SK-N-SH (cell line): Measurements from ENCODE around the gene FAM3B. TPM values are rescaled to one million over a fixed set of nuclear protein-coding genes. Genes with fewer than 3 reads are reported as not detected.

Experiments used
- CTCF ChIA-PET: fragments of 300-600, 350-600 bp; formaldehyde crosslinking; extraction: SDS; loops from one replicate; lab custom pipeline; 2021; lab: Yijun Ruan, JAX
- POLR2A ChIA-PET: fragments of 350-600 bp; sonication (Branson Sonifier 250); formaldehyde crosslinking; extraction: SDS; loops from one replicate; lab custom pipeline; 2020; ENCODE audit warnings: antibody characterized with exemption, inconsistent platforms; lab: Yijun Ruan, JAX
- DNase-seq: peaks from one replicate; pipeline ENCODE4 v3.0.0; 2012
- H2AFZ ChIP-seq: fragments of 200-600 bp; sonication (generic); 2 replicates; pipeline ENCODE4 v1.8.1; 2016; ENCODE audit warnings: antibody characterized with exemption, mild to moderate bottlenecking, low read depth
- H3F3A ChIP-seq: fragments of 200-600 bp; sonication (generic); replicated peaks from 2 replicates; pipeline ENCODE3; 2016; ENCODE audit warnings: antibody characterized with exemption, mild to moderate bottlenecking; ENCODE audit not compliant: insufficient read depth
- H3K27ac ChIP-seq, 2 experiments: fragments of 200-500 bp in 1 of 2; fragments of 200-600 bp in 1 of 2; sonication (Bioruptor generic) in 1 of 2; sonication (generic), shearing (Covaris generic) in 1 of 2; 2 replicates each; pipeline versions ENCODE4 v1.5.1 to v1.6.1; 2014 to 2016; ENCODE audit warnings: low read depth in 2 of 2, inconsistent platforms in 1 of 2, low read length in 1 of 2, mild to moderate bottlenecking in 1 of 2, mixed read lengths in 1 of 2
- H3K27me3 ChIP-seq: fragments of 200-600 bp; sonication (generic), shearing (Covaris generic); 2 replicates; pipeline ENCODE4 v1.6.1; 2016; ENCODE audit warnings: mixed run types; ENCODE audit not compliant: insufficient read depth
- H3K36me3 ChIP-seq, 2 experiments: fragments of 200-500 bp in 1 of 2; fragments of 200-600 bp in 1 of 2; sonication (Bioruptor generic) in 1 of 2; sonication (generic) in 1 of 2; replicated peaks in 1 of 2; 2 replicates each; pipeline versions ENCODE3 to v1.5.1; 2014 to 2016; ENCODE audit warnings: low read length in 1 of 2, mild to moderate bottlenecking in 1 of 2; ENCODE audit not compliant: insufficient read depth in 2 of 2, control insufficient read depth in 1 of 2
- H3K4me1 ChIP-seq, 2 experiments: fragments of 200-500 bp in 1 of 2; fragments of 200-600 bp in 1 of 2; sonication (Bioruptor generic) in 1 of 2; sonication (generic), shearing (Covaris generic) in 1 of 2; 2 replicates each; pipeline versions ENCODE4 v1.5.1 to v1.6.1; 2014 to 2016; ENCODE audit warnings: low read depth in 1 of 2, low read length in 1 of 2, mixed run types in 1 of 2; ENCODE audit not compliant: insufficient read depth in 2 of 2, control insufficient read depth in 1 of 2
- H3K4me2 ChIP-seq: fragments of 200-600 bp; sonication (generic), shearing (Covaris generic); 2 replicates; pipeline ENCODE4 v1.6.1; 2017; ENCODE audit warnings: mixed run types
- H3K4me3 ChIP-seq, 2 experiments: fragments of 200-500 bp in 1 of 2; fragments of 200-600 bp in 1 of 2; sonication (Bioruptor generic) in 1 of 2; sonication (generic), shearing (Covaris generic) in 1 of 2; 2 replicates each; pipeline versions ENCODE4 v1.5.1 to v1.8.1; 2014 to 2016; ENCODE audit warnings: low read depth in 2 of 2, inconsistent platforms in 1 of 2, low read length in 1 of 2, mild to moderate bottlenecking in 1 of 2, mixed read lengths in 1 of 2, moderate library complexity in 1 of 2
- H3K79me2 ChIP-seq: fragments of 200-600 bp; sonication (generic); 2 replicates; pipeline ENCODE4 v1.8.1; 2017; ENCODE audit warnings: mild to moderate bottlenecking; ENCODE audit not compliant: insufficient read depth
- H3K9ac ChIP-seq: fragments of 200-600 bp; sonication (generic); 2 replicates; pipeline ENCODE4 v1.6.1; 2017; ENCODE audit warnings: mixed run types
- H3K9me2 ChIP-seq: fragments of 200-600 bp; sonication (generic); 2 replicates; pipeline ENCODE4 v1.6.1; 2017; ENCODE audit warnings: mixed run types
- H3K9me3 ChIP-seq: fragments of 200-600 bp; sonication (generic); 2 replicates; pipeline ENCODE4 v1.6.1; 2017; ENCODE audit warnings: mixed run types, mild to moderate bottlenecking, moderate library complexity
- H4K20me1 ChIP-seq: fragments of 200-600 bp; sonication (generic); 2 replicates; pipeline ENCODE4 v1.6.1; 2017; ENCODE audit warnings: mild to moderate bottlenecking, mixed run types; ENCODE audit not compliant: insufficient read depth
- CHD2 ChIP-seq: fragments of 150-350 bp; IDR thresholded peaks from 2 replicates; pipeline ENCODE4 v1.6.1; 2018; ENCODE audit warnings: low read length; ENCODE audit not compliant: partially characterized antibody
- FOSL2 ChIP-seq: IDR thresholded peaks from 2 replicates; pipeline ENCODE4 v1.4.0; 2012; ENCODE audit warnings: low read depth, mild to moderate bottlenecking, moderate library complexity, borderline replicate concordance
- NRF1 ChIP-seq: IDR thresholded peaks from 2 replicates; pipeline ENCODE4 v1.6.1; 2012; ENCODE audit warnings: low read depth, mild to moderate bottlenecking, low read length
- POLR2AphosphoS5 ChIP-seq: IDR thresholded peaks from 2 replicates; pipeline ENCODE4 v1.6.1; 2012; ENCODE audit warnings: low read depth, low read length
- RAD21 ChIP-seq: IDR thresholded peaks from 2 replicates; pipeline ENCODE4 v1.6.1; 2012; ENCODE audit warnings: mild to moderate bottlenecking, low read length
- RFX5 ChIP-seq: IDR thresholded peaks from 2 replicates; pipeline ENCODE4 v1.6.1; 2012; ENCODE audit warnings: mild to moderate bottlenecking, improper control_type of control experiment, low read length
- SMC3 ChIP-seq: IDR thresholded peaks from 2 replicates; pipeline ENCODE4 v1.6.1; 2012; ENCODE audit warnings: low read depth, low read length, improper control_type of control experiment
- TEAD4 ChIP-seq: IDR thresholded peaks from 2 replicates; pipeline ENCODE4 v1.4.0; 2012; ENCODE audit warnings: mild to moderate bottlenecking, borderline replicate concordance; ENCODE audit not compliant: insufficient read depth
- WGBS: methylation state at CpG from one replicate; pipeline ENCODE4 v1.1.6; 2017; ENCODE audit warnings: low lambda C conversion rate; 5-methylcytosine and 5-hydroxymethylcytosine counted together
- polyA plus RNA-seq, 3 experiments: library from polyadenylated mRNA; depleted of rRNA; stranded (reverse); fragments of >200 nt; gene quantifications; 2 replicates each; pipeline ENCODE4 v1.2.3, GENCODE V29; 2012
- TF ChIP-seq, protein P1 (sequence below): fragments of 200-600 bp; sonication (generic); IDR thresholded peaks from 2 replicates; pipeline ENCODE4 v1.6.1; 2017; ENCODE audit warnings: antibody characterized with exemption, mild to moderate bottlenecking, moderate library complexity

Gene FAM3B
- polyA plus RNA-seq, 1 of the 3 experiments (the other 2 are of a cell fraction), result not detected

DNA sequence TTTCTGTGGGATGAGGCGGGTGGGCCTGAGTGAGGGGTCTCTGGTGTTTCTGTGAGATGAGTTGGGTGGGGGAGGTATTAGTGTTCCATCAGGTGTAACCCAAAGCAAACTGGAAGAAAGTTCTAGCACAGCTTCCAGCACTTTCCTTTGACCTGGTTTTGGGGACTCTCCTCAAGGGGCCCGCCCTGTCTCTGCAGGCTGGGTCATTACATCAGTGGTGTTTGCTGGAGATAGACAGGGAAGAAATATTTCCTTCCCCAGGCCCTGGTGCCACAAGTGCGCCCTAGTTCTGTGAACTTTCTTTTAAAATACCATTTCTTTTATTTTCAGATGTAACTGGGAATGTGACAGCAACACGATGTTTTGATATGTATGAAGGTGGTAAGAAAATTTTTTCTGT is 28.8 kb downstream of the FAM3B start (continued):
- TF ChIP-seq NRF1 (no peak), FOSL2 (no peak), SMC3 (no peak)
- TF ChIP-seq, protein P1, sequence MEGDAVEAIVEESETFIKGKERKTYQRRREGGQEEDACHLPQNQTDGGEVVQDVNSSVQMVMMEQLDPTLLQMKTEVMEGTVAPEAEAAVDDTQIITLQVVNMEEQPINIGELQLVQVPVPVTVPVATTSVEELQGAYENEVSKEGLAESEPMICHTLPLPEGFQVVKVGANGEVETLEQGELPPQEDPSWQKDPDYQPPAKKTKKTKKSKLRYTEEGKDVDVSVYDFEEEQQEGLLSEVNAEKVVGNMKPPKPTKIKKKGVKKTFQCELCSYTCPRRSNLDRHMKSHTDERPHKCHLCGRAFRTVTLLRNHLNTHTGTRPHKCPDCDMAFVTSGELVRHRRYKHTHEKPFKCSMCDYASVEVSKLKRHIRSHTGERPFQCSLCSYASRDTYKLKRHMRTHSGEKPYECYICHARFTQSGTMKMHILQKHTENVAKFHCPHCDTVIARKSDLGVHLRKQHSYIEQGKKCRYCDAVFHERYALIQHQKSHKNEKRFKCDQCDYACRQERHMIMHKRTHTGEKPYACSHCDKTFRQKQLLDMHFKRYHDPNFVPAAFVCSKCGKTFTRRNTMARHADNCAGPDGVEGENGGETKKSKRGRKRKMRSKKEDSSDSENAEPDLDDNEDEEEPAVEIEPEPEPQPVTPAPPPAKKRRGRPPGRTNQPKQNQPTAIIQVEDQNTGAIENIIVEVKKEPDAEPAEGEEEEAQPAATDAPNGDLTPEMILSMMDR, result no peak

- H3F3A ChIP-seq, result no peaks in the 10 kb centered on the region
- H4K20me1 ChIP-seq, result no peaks in the 10 kb centered on the region
- no peak overlapping the region for H2AFZ ChIP-seq
- ChIA-PET CTCF (interaction anchor here (1.4 kb wide), 1 partner anchor 63 kb away, joined by 3 read pairs; no protein-coding TSS in a partner anchor), POLR2A (no interaction called here)
- no peak overlapping the region for H3K9ac ChIP-seq
- TF ChIP-seq TEAD4 (no peak), CHD2 (no peak), NRF1 (no peak)
- DNase-seq, result no peak
- no peaks in the 10 kb centered on the region for H3K9me3 ChIP-seq
- H3K36me3 ChIP-seq, result no peaks in the 10 kb centered on the region
- no peak overlapping the region for H3K4me2 ChIP-seq
- no peaks in the 10 kb centered on the region for H3K4me1 ChIP-seq
- 39% methylated on average over 12 of the region's 13 CpGs for WGBS
- H3K27me3 ChIP-seq, result no peaks in the 10 kb centered on the region
- no peaks in the 10 kb centered on the region for H3K9me2 ChIP-seq
- no peak overlapping the region for H3K27ac ChIP-seq
- H3K4me3 ChIP-seq, result no peak overlapping the region
- no peaks in the 10 kb centered on the region for H3K79me2 ChIP-seq
Measured at GRCh38 chr21:41345934-41346685, 29.5 kb downstream of the FAM3B start.

DNA sequence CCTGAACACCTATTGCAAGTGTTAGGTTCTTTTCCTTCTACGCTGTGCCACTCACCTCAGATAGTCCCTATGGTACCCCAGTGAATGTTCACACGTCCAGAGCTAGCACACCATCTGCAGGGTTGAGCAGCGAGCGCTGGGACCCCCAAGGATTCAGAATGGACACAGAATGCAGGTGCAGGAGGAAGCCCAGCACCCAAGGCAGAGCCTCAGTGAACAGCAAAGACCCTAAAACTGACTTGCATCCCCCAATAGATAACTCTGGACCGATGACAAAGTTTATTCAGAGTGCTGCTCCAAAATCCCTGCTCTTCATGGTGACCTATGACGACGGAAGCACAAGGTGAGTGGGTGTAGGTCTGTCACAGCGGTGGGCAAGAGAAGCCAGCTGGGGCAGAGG is 30.2 kb downstream of the FAM3B start:
- H3K4me3 ChIP-seq, result no peak overlapping the region
- no peaks in the 10 kb centered on the region for H3F3A ChIP-seq
- no peak overlapping the region for H2AFZ ChIP-seq
- no peaks in the 10 kb centered on the region for H3K9me2 ChIP-seq
- TF ChIP-seq RFX5 (no peak), FOSL2 (no peak), POLR2AphosphoS5 (no peak), RAD21 (no peak)
- ChIA-PET POLR2A (no interaction called here), CTCF (interaction anchor here (1.4 kb wide), 1 partner anchor 64 kb away, joined by 3 read pairs; no protein-coding TSS in a partner anchor)
- H3K9me3 ChIP-seq, result no peaks in the 10 kb centered on the region
- no peak overlapping the region for H3K9ac ChIP-seq
- no peak overlapping the region for H3K27ac ChIP-seq
- H3K36me3 ChIP-seq, result no peaks in the 10 kb centered on the region
- no peak overlapping the region for H3K4me2 ChIP-seq
- H3K79me2 ChIP-seq, result no peaks in the 10 kb centered on the region
- WGBS, result 35% methylated on average over 8 of the region's 8 CpGs
- no peaks in the 10 kb centered on the region for H3K4me1 ChIP-seq
- no peaks in the 10 kb centered on the region for H4K20me1 ChIP-seq
- no peaks in the 10 kb centered on the region for H3K27me3 ChIP-seq
- no peak for DNase-seq
